Activated naive CD4-positive, alpha-beta T cell treated with anti-CD3 and anti-CD28 coated beads for 36 hours (primary cell): ENCODE data around the gene MRPS31. TPM values are rescaled to one million over a fixed set of nuclear protein-coding genes. Genes with fewer than 3 reads are reported as not detected.

ENCODE experiments used
- CTCF ChIA-PET: fragments of 350-600 bp; sonication (Branson Sonifier 250); formaldehyde crosslinking; loops from one replicate; lab custom pipeline; 2021; ENCODE audit warnings: antibody characterized with exemption; lab: Charles Lee
- DNase-seq: peaks from one replicate; pipeline ENCODE4 v3.0.0-alpha.2; 2020
- H3K27ac Mint-ChIP-seq: one replicate; pipeline ENCODE4 v1.8.0; 2021; ENCODE audit warnings: mild to moderate bottlenecking, mixed read lengths
- H3K27me3 Mint-ChIP-seq: one replicate; pipeline ENCODE4 v1.8.0; 2021; ENCODE audit warnings: low read depth, mixed read lengths
- H3K36me3 Mint-ChIP-seq: one replicate; pipeline ENCODE4 v1.8.0; 2021; ENCODE audit warnings: low read depth, mixed read lengths
- H3K4me1 Mint-ChIP-seq: one replicate; pipeline ENCODE4 v1.8.0; 2021; ENCODE audit warnings: low read depth, mixed read lengths
- H3K4me3 Mint-ChIP-seq: one replicate; pipeline ENCODE4 v1.8.0; 2021; ENCODE audit warnings: mild to moderate bottlenecking, moderate library complexity, mixed read lengths
- H3K9me3 Mint-ChIP-seq: one replicate; pipeline ENCODE4 v1.8.0; 2021; ENCODE audit warnings: mixed read lengths
- intact Hi-C: fragments of 100-400 bp; cut with micrococcal nuclease; formaldehyde crosslinking; loops from one replicate; pipeline ENCODE4 v1.15.1; 2023
- microRNA-seq: library from miRNA; unstranded; fragments of <30 nt; microRNA quantifications from one replicate; pipeline ENCODE4 v1.2.0, GENCODE V29; 2022; ENCODE audit warnings: borderline microRNAs expressed, borderline replicate concordance
- total RNA-seq, 2 experiments: library from RNA; stranded (reverse); gene quantifications; one replicate each; pipeline ENCODE4 v1.2.3, GENCODE V29; 2021

The MRPS31 gene
- total RNA-seq, 2 experiments from 2014 or later = 28.4 to 28.8 TPM

- Mint-ChIP-seq H3K36me3 (no peaks in the 10 kb centered on the region), H3K4me3 (no peak overlapping the region), H3K4me1 (peaks cover 12% of the 10 kb centered on the region), H3K9me3 (no peaks in the 10 kb centered on the region), H3K27ac (no peak overlapping the region), H3K27me3 (no peaks in the 10 kb centered on the region)
- CTCF ChIA-PET = interaction anchor here (0.6 to 4.1 kb wide), 47 partner anchors 9 to 1012 kb away, joined by 3 to 30 read pairs (median 3); no protein-coding TSS in a partner anchor
- DNase-seq = no peak
- intact Hi-C loops = loop anchor here (1.0 to 5.0 kb wide), 7 partner anchors 95 to 998 kb away; no protein-coding TSS in a partner anchor
These were observed 88.3 kb downstream of the MRPS31 start for GRCh38 chr13:40682449-40683240.

GRCh38 chr13:40681341-40682146 is 89.4 kb downstream of the MRPS31 start:
- peaks cover 12% of the 10 kb centered on the region for H3K4me1 Mint-ChIP-seq
- no peaks in the 10 kb centered on the region for H3K36me3 Mint-ChIP-seq
- intact Hi-C loops = loop anchor here (1.0 to 5.0 kb wide), 6 partner anchors 96 to 905 kb away; no protein-coding TSS in a partner anchor
- H3K27me3 Mint-ChIP-seq = no peaks in the 10 kb centered on the region
- CTCF ChIA-PET = interaction anchor here (0.6 to 4.1 kb wide), 23 partner anchors 13 to 998 kb away, joined by 3 to 30 read pairs (median 4); no protein-coding TSS in a partner anchor
- H3K4me3 Mint-ChIP-seq = no peak overlapping the region
- no peaks in the 10 kb centered on the region for H3K9me3 Mint-ChIP-seq
- no peak overlapping the region for H3K27ac Mint-ChIP-seq
- no peak for DNase-seq

GRCh38 chr13:40680659-40681323 is 90.2 kb downstream of the MRPS31 start:
- Mint-ChIP-seq H3K36me3 (no peaks in the 10 kb centered on the region), H3K9me3 (no peaks in the 10 kb centered on the region), H3K27ac (no peak overlapping the region), H3K27me3 (no peaks in the 10 kb centered on the region), H3K4me3 (no peak overlapping the region), H3K4me1 (peaks cover 12% of the 10 kb centered on the region)
- CTCF ChIA-PET = interaction anchor here (0.5 to 4.1 kb wide), 8 partner anchors 12 to 998 kb away, joined by 3 to 30 read pairs (median 3); no protein-coding TSS in a partner anchor
- DNase-seq = no peak
- intact Hi-C loops = loop anchor here (5.0 kb wide), 2 partner anchors 97 to 258 kb away; no protein-coding TSS in a partner anchor

- DNase-seq = no peak
- CTCF ChIA-PET = interaction anchor here (1.0 to 4.1 kb wide), 3 partner anchors 11 to 997 kb away, joined by 3 to 22 read pairs (median 5); no protein-coding TSS in a partner anchor
- Mint-ChIP-seq H3K4me3 (no peak overlapping the region), H3K9me3 (no peaks in the 10 kb centered on the region), H3K27ac (no peak overlapping the region), H3K4me1 (peaks cover 12% of the 10 kb centered on the region), H3K36me3 (no peaks in the 10 kb centered on the region), H3K27me3 (no peaks in the 10 kb centered on the region)
- intact Hi-C loops = no loop called here
These were observed 91.5 kb downstream of the MRPS31 start for GRCh38 chr13:40679480-40679985.

Small RNA genes lying within 50 kb of the gene (microRNA-seq; reads per million reads assigned to microRNA genes)
- gene MIR320D1 (not detected), gene MIR621 (not detected)

Other genes starting within 250 kb of the MRPS31 start
- 10 to 100 TPM; 30.9 to 32.1 TPM for gene FOXO1, start 104.5 kb downstream of the MRPS31 start, total RNA-seq
- 10 to 100 TPM; 15.5 to 15.6 TPM for gene SLC25A15, start 18.4 kb upstream of the MRPS31 start, total RNA-seq
- 10 to 100 TPM; 61.7 to 62.3 TPM for gene ELF1, start 248.1 kb upstream of the MRPS31 start, total RNA-seq